ENCODE data around the gene GSTO1. TPM values are rescaled to one million over a fixed set of nuclear protein-coding genes. Genes with fewer than 3 reads are reported as not detected.
"Not testable (repeated sequence)": the region's sequence is repeated elsewhere in the genome, so short reads cannot be mapped to it uniquely, and the experiment has no call there.

GSTO1 gene
- total RNA-seq, 2 donors from 2014 or later, result 16.8 to 65.9 TPM

DNA sequence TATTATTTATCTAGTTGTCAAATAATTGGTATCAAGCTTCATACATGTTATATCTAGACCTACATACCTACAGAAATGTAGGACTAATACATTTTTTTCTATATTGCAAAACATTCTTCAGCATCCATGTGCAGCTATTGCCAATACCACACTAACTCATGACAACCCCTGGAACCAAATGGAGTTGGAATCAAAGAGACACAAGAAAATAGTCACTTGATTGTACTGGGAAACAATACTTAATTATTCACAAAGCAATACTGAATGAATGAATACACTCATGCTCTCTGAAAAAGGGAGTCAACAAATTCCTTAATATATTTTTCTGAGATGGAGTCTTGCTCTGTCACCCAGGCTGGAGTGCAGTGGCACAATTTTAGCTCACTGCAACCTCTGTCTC, 12.1 kb upstream of the GSTO1 start:
- TF ChIP-seq POLR2A (IDR thresholded peaks at IDR 0.05), result no peak
- TF ChIP-seq, protein P1, sequence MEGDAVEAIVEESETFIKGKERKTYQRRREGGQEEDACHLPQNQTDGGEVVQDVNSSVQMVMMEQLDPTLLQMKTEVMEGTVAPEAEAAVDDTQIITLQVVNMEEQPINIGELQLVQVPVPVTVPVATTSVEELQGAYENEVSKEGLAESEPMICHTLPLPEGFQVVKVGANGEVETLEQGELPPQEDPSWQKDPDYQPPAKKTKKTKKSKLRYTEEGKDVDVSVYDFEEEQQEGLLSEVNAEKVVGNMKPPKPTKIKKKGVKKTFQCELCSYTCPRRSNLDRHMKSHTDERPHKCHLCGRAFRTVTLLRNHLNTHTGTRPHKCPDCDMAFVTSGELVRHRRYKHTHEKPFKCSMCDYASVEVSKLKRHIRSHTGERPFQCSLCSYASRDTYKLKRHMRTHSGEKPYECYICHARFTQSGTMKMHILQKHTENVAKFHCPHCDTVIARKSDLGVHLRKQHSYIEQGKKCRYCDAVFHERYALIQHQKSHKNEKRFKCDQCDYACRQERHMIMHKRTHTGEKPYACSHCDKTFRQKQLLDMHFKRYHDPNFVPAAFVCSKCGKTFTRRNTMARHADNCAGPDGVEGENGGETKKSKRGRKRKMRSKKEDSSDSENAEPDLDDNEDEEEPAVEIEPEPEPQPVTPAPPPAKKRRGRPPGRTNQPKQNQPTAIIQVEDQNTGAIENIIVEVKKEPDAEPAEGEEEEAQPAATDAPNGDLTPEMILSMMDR (IDR thresholded peaks at IDR 0.05), result no peak
- intact Hi-C loops (cut with DNase I), result no loop called here
- ATAC-seq (no peak), DNase-seq (no peak)
- H3K4me1 ChIP-seq, result no peaks in the 10 kb centered on the region
- H3K36me3 ChIP-seq (replicated peaks in 1 of 2; ENCODE audit: insufficient read depth in 1 of 2, low read depth in 2 of 2), result no peaks in the 10 kb centered on the region
- H3K27me3 ChIP-seq, result no peaks in the 10 kb centered on the region
- no peaks in the 10 kb centered on the region for H3K9me3 ChIP-seq
- H3K4me3 ChIP-seq, result no peak overlapping the region
- H3K27ac ChIP-seq, result no peak overlapping the region

DNA sequence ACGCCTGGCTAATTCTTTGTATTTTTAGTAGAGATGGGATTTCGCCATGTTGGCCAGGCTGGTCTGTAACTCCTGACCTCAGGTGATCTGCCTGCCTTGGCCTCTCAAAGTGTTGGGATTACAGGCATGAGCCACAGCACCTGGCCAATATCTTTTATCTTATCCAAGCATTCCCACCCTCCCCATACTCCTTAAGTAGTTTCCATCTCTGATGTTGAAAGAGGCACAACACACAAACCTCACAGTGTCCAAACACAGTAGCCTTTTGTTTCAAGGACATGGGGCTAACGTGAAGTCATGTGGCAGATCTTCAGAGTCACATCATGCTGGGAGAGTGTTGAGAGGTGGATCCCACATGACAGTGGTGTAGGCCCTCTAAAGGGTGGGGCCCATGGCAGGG, 11.7 kb upstream of the GSTO1 start:
- H3K9me3 ChIP-seq; H3K27me3 ChIP-seq; H3K4me1 ChIP-seq; H3K27ac ChIP-seq; ATAC-seq; intact Hi-C loops (cut with DNase I); DNase-seq; H3K36me3 ChIP-seq (replicated peaks in 1 of 2; ENCODE audit: insufficient read depth in 1 of 2, low read depth in 2 of 2); H3K4me3 ChIP-seq: not testable (repeated sequence)
- 65 to 70% methylated on average over 3 of the region's 3 CpGs for WGBS, 2 donors

DNA sequence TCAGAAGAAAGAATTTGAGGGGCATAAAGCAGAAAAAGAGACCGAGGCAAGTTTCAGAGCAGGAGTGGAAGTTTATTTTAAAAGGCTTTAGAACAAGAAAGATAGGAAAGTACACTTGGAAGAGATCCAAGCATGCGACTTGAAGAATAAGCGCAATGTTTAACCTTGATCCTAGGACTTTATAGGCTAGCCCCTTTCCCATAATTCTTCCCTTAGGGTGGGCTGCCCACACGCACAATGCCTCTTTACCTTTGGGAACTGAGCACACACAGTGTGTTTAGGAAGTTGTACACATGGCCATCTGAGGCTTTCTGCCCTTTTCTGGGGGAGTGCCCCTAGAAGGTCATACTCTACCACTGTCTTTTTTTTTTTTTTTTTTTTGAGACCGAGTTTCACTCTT, 11.2 kb upstream of the GSTO1 start:
- Histone ChIP-seq H3K9me3 (no peaks in the 10 kb centered on the region), H3K4me1 (no peaks in the 10 kb centered on the region), H3K4me3 (no peak overlapping the region), H3K36me3 (replicated peaks in 1 of 2; ENCODE audit: insufficient read depth in 1 of 2, low read depth in 2 of 2) (no peaks in the 10 kb centered on the region), H3K27me3 (no peaks in the 10 kb centered on the region), H3K27ac (no peak overlapping the region)
- no peak for TF ChIP-seq POLR2A (IDR thresholded peaks at IDR 0.05)
- TF ChIP-seq, protein P1 (IDR thresholded peaks at IDR 0.05), result no peak
- DNase-seq (no peak), ATAC-seq (no peak)
- intact Hi-C loops (cut with DNase I), result no loop called here
- WGBS, 2 donors, result 52 to 53% methylated on average over 5 of the region's 5 CpGs

DNA sequence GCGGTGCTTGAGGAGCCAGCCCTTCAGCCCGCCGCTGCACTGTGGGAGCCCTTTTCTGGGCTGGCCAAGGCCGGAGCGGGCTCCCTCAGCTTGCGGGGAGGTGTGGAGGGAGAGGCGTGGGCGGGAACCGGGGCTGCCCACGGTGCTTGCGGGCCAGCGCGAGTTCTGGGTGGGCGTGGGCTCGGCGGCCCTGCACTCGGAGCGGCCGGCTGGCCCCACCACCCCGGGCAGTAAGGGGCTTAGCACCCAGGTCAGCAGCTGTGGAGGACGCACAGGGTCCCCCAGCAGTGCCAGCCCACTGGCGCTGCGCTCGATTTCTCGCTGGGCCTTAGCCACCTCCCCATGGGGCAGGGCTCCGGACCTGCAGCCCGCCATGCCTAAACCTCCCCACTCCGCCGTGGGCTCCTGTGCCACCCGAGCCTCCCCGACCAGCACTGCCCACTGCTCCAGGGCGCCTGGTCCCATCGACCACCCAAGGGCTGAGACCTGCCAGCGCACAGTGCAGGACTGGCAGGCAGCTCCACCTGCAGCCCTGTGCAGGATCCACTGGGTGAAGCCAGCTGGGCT, 9.5 kb upstream of the GSTO1 start:
- WGBS, 2 donors, result 93 to 94% methylated on average over 17 to 27 of the region's 34 CpGs
- Histone ChIP-seq H3K27me3 (no peaks in the 10 kb centered on the region), H3K36me3 (replicated peaks in 1 of 2; ENCODE audit: insufficient read depth in 1 of 2, low read depth in 2 of 2) (no peaks in the 10 kb centered on the region), H3K27ac (no peak overlapping the region), H3K4me3 (no peak overlapping the region), H3K4me1 (no peaks in the 10 kb centered on the region), H3K9me3 (no peaks in the 10 kb centered on the region)
- DNase-seq, result no peak
- intact Hi-C loops (cut with DNase I), result no loop called here
- TF ChIP-seq, protein P1 (IDR thresholded peaks at IDR 0.05), result no peak
- no peak for TF ChIP-seq POLR2A (IDR thresholded peaks at IDR 0.05)
- ATAC-seq, result no peak

DNA sequence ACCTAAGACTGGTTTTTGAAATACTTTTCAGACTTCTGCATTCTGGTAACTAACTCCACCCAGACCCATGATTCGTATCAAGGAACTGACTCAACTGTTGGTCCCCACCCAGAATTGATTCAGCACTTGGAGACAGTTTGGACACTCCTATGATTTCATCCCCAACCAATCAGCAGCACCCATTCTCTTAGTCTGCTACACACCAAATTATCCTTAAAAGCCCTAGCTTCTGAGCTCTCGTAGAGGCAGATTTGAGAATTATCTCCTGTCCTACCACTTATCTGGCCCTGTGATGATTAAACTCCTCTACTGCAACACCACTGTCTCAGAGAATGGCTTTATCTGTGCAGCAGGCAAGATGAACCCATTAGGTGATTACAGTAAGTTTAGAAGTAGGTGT, 7.7 kb upstream of the GSTO1 start:
- Histone ChIP-seq H3K4me1 (no peaks in the 10 kb centered on the region), H3K27me3 (no peaks in the 10 kb centered on the region), H3K36me3 (replicated peaks in 1 of 2; ENCODE audit: insufficient read depth in 1 of 2, low read depth in 2 of 2) (no peaks in the 10 kb centered on the region), H3K4me3 (no peak overlapping the region), H3K27ac (no peak overlapping the region), H3K9me3 (no peaks in the 10 kb centered on the region)
- intact Hi-C loops (cut with DNase I), result no loop called here
- WGBS, 2 donors, result 71 to 75% methylated on average over 2 of the region's 2 CpGs
- no peak for TF ChIP-seq POLR2A (IDR thresholded peaks at IDR 0.05)
- TF ChIP-seq, protein P1 (IDR thresholded peaks at IDR 0.05), result no peak
- peak in 1 of 4 donors; percentile 46 for DNase-seq
- ATAC-seq, result no peak
